HCT116 (cell line): ENCODE results near the gene C14orf93. TPM values are rescaled to one million over a fixed set of nuclear protein-coding genes. Genes with fewer than 3 reads are reported as not detected.

Source experiments
- ATAC-seq: fragments of 200-7000 bp; cut with Tn5 transposase; 2 replicates; pipeline ENCODE4 v1.9.1; 2020; ENCODE audit warnings: mild to moderate bottlenecking, moderate library complexity
- BruUV-seq: library from RNA; stranded (reverse); fragments of 400-500 nt; replicated peaks from 2 replicates; lab custom pipeline; 2021; lab: Mats Ljungman, UMichigan
- CTCF ChIA-PET: fragments of 300-600 bp; sonication (Branson Sonifier 250); formaldehyde crosslinking; loops from one replicate; lab custom pipeline; 2021; ENCODE audit warnings: antibody characterized with exemption; lab: Charles Lee
- POLR2A ChIA-PET: fragments of 300-600, 350-600 bp; sonication (Branson Sonifier 250); formaldehyde crosslinking; loops from one replicate; lab custom pipeline; 2021; ENCODE audit warnings: antibody characterized with exemption; lab: Charles Lee
- RAD21 ChIA-PET, 2 experiments: fragments of 300-600 bp; sonication (Branson Sonifier 250); formaldehyde crosslinking; loops; one replicate each; lab custom pipeline; 2023; ENCODE audit warnings: low total read pairs in 2 of 2; ENCODE audit not compliant: uncharacterized antibody in 2 of 2, unreplicated experiment in 2 of 2, low non-redundant PET in 1 of 2; lab: Charles Lee
- DNase-seq: peaks from one replicate; pipeline ENCODE4 v3.0.0-alpha.2; 2010; ENCODE audit warnings: low read depth, low spot score
- H2AFZ ChIP-seq: fragments of 200-600 bp; shearing (Covaris generic), sonication (generic); 2 replicates; pipeline ENCODE4 v1.6.1; 2017; ENCODE audit warnings: low read depth, mixed run types, mixed read lengths, antibody characterized with exemption, low read length; ENCODE audit not compliant: poor library complexity, severe bottlenecking
- H3K27ac ChIP-seq: 2 replicates; pipeline ENCODE4 v1.5.1; 2012; ENCODE audit warnings: low read depth, low read length
- H3K27me3 ChIP-seq: fragments of 200-600 bp; sonication (generic); 2 replicates; pipeline ENCODE4 v1.6.1; 2016; ENCODE audit warnings: mixed run types, low read length, mixed read lengths; ENCODE audit not compliant: insufficient read depth
- H3K36me3 ChIP-seq, 2 experiments: fragments of 200-500 bp in 1 of 2; fragments of 200-600 bp in 1 of 2; sonication (Bioruptor generic) in 1 of 2; sonication (generic) in 1 of 2; 2 replicates each; pipeline versions ENCODE4 v1.5.1 to v1.6.1; 2014 to 2016; ENCODE audit warnings: low read length in 2 of 2, inconsistent platforms in 1 of 2, mixed read lengths in 1 of 2, mixed run types in 1 of 2; ENCODE audit not compliant: insufficient read depth in 2 of 2, control insufficient read depth in 1 of 2
- H3K4me1 ChIP-seq, 2 experiments: fragments of 200-600 bp in 1 of 2; sonication (generic) in 1 of 2; 2 replicates each; pipeline versions ENCODE4 v1.5.1 to v1.6.1; 2012 to 2017; ENCODE audit warnings: low read length in 2 of 2, inconsistent platforms in 1 of 2, mild to moderate bottlenecking in 1 of 2, mixed read lengths in 1 of 2, mixed run types in 1 of 2, moderate library complexity in 1 of 2; ENCODE audit not compliant: insufficient read depth in 2 of 2, control insufficient read depth in 1 of 2
- H3K4me2 ChIP-seq: fragments of 200-600 bp; sonication (generic); 2 replicates; pipeline ENCODE4 v1.6.1; 2017; ENCODE audit warnings: mixed run types, low read length, mixed read lengths
- H3K4me3 ChIP-seq, 2 experiments: fragments of 200-600 bp in 1 of 2; sonication (generic) in 1 of 2; replicated peaks in 1 of 2; 2 replicates each; pipeline ENCODE4 v1.5.1; 2011 to 2016; ENCODE audit warnings: low read length in 2 of 2, control low read depth in 1 of 2, low read depth in 1 of 2, mild to moderate bottlenecking in 1 of 2, mixed read lengths in 1 of 2, mixed run types in 1 of 2
- H3K79me2 ChIP-seq: fragments of 200-600 bp; sonication (generic); 2 replicates; pipeline ENCODE4 v1.6.1; 2017; ENCODE audit warnings: mild to moderate bottlenecking, mixed run types, low read length, moderate library complexity, mixed read lengths; ENCODE audit not compliant: insufficient read depth
- H3K9ac ChIP-seq: fragments of 200-600 bp; sonication (generic); 2 replicates; pipeline ENCODE4 v1.6.1; 2016; ENCODE audit warnings: low read length, mixed read lengths
- H3K9me2 ChIP-seq: fragments of 200-600 bp; sonication (generic), shearing (Covaris generic); 2 replicates; pipeline ENCODE4 v1.6.1; 2017; ENCODE audit warnings: mixed run types, mild to moderate bottlenecking, moderate library complexity; ENCODE audit not compliant: insufficient read depth
- H3K9me3 ChIP-seq, 2 experiments: fragments of 200-500 bp in 1 of 2; fragments of 200-600 bp in 1 of 2; sonication (Bioruptor generic) in 1 of 2; sonication (generic) in 1 of 2; 2 replicates each; pipeline ENCODE4 v1.6.1; 2014 to 2017; ENCODE audit warnings: low read length in 2 of 2, mixed read lengths in 2 of 2, inconsistent platforms in 1 of 2, low read depth in 1 of 2, mild to moderate bottlenecking in 1 of 2, mixed run types in 1 of 2, moderate library complexity in 1 of 2; ENCODE audit not compliant: control insufficient read depth in 1 of 2, insufficient read depth in 1 of 2
- H4K20me1 ChIP-seq: fragments of 200-600 bp; sonication (generic), shearing (Covaris generic); 2 replicates; pipeline ENCODE4 v1.6.1; 2017; ENCODE audit warnings: mixed run types, mild to moderate bottlenecking, moderate library complexity; ENCODE audit not compliant: insufficient read depth
- CBX3 ChIP-seq: IDR thresholded peaks from 2 replicates; pipeline ENCODE4 v1.6.1; 2012; ENCODE audit warnings: low read depth
- CEBPB ChIP-seq: IDR thresholded peaks from 2 replicates; pipeline ENCODE4 v1.6.1; 2012; ENCODE audit warnings: low read depth
- ELF1 ChIP-seq: IDR thresholded peaks from 2 replicates; pipeline ENCODE4 v1.6.1; 2012; ENCODE audit warnings: low read depth, borderline replicate concordance
- EZH2 ChIP-seq: fragments of 200-600 bp; sonication (generic); IDR thresholded peaks from 2 replicates; pipeline ENCODE4 v1.6.1; 2017; ENCODE audit warnings: antibody characterized with exemption, mixed run types
- FOSL1 ChIP-seq: IDR thresholded peaks from 2 replicates; pipeline ENCODE4 v1.6.1; 2012; ENCODE audit warnings: low read depth
- JUND ChIP-seq: IDR thresholded peaks from 2 replicates; pipeline ENCODE4 v1.6.1; 2012
- POLR2A ChIP-seq: IDR thresholded peaks from 2 replicates; pipeline ENCODE4 v1.7.0; 2011; ENCODE audit warnings: borderline replicate concordance; ENCODE audit not compliant: insufficient read depth, insufficient read length; ENCODE audit errors: extremely low read depth
- SP1 ChIP-seq: IDR thresholded peaks from 2 replicates; pipeline ENCODE4 v1.6.1; 2012; ENCODE audit warnings: low read depth
- SRF ChIP-seq: IDR thresholded peaks from 2 replicates; pipeline ENCODE4 v1.6.1; 2012; ENCODE audit warnings: low read depth
- TCF7L2 ChIP-seq: IDR thresholded peaks from 2 replicates; pipeline ENCODE4 v1.7.0; 2011; ENCODE audit warnings: borderline replicate concordance, inconsistent platforms; ENCODE audit not compliant: insufficient read depth, insufficient read length; ENCODE audit errors: extremely low read depth
- YY1 ChIP-seq: IDR thresholded peaks from 2 replicates; pipeline ENCODE4 v1.6.1; 2011; ENCODE audit warnings: low read length, low read depth, moderate library complexity, mild to moderate bottlenecking; ENCODE audit not compliant: insufficient replicate concordance; ENCODE audit errors: extremely low read depth
- ZFX ChIP-seq: fragments of 450-650 bp; IDR thresholded peaks from 2 replicates; pipeline ENCODE4 v1.6.1; 2017
- ZNF274 ChIP-seq: fragments of 200-500 bp; sonication (Bioruptor generic); IDR thresholded peaks from 2 replicates; pipeline ENCODE4 v1.6.1; 2014; ENCODE audit warnings: mild to moderate bottlenecking, low read depth, low read length, inconsistent platforms
- intact Hi-C: fragments of 100-400 bp; cut with micrococcal nuclease; formaldehyde crosslinking; loops from 2 replicates; pipeline ENCODE4 v1.10.0; 2022
- total RNA-seq: library from RNA; stranded (reverse); gene quantifications from one replicate; pipeline ENCODE4 v1.2.1, GENCODE V29; 2021; ENCODE audit not compliant: unreplicated experiment
- TF ChIP-seq, protein P1 (sequence below): IDR thresholded peaks from 2 replicates; pipeline ENCODE4 v1.6.1; 2012
- TF ChIP-seq, protein P2 (sequence below): IDR thresholded peaks from 2 replicates; pipeline ENCODE4 v1.6.1; 2011; ENCODE audit warnings: mild to moderate bottlenecking, low read length, moderate library complexity; ENCODE audit not compliant: insufficient replicate concordance; ENCODE audit errors: extremely low read depth
- TF ChIP-seq, protein P3 (sequence below): IDR thresholded peaks from 2 replicates; pipeline ENCODE4 v1.6.1; 2012
- TF ChIP-seq, protein P4 (sequence below), 3 experiments: fragments of 200-600 bp in 1 of 3; sonication (generic) in 1 of 3; IDR thresholded peaks in 2 of 3; conservative IDR thresholded peaks in 1 of 3; 2 replicates each; pipeline ENCODE4 v1.5.1; 2012 to 2017; ENCODE audit warnings: low read depth in 2 of 3, low read length in 2 of 3, antibody characterized with exemption in 1 of 3, borderline replicate concordance in 1 of 3, control low read depth in 1 of 3, mild to moderate bottlenecking in 1 of 3, mixed read lengths in 1 of 3, mixed run types in 1 of 3, moderate library complexity in 1 of 3; ENCODE audit not compliant: insufficient read depth in 1 of 3

Gene C14orf93
- total RNA-seq, 1 experiment from 2014 or later, result 13.7 TPM

DNA sequence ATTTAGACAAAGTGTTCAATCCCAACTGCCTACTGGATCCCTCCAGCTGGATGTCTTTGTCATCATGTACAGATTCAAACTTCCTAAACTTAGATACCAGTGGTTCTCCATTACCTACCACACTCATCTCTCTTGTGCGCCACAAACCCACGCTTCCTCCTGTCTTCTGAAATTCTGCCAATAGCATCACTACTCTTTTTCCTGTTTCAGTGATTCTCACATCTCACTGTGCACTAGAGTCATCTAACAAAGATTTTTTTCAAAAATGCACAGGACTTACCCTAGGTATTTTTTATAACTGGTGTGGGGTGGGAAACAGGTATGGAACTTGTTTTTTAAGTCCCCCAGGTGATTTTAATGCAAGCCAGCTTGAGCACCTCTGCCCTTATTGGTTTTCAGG, 18.9 kb upstream of the C14orf93 start:
- ATAC-seq (no peak), DNase-seq (no peak)
- no peak overlapping the region for H3K9ac ChIP-seq
- peaks cover 29 to 52% of the 10 kb centered on the region in 2 experiments for H3K36me3 ChIP-seq
- H3K4me1 ChIP-seq, result peaks cover 13 to 23% of the 10 kb centered on the region in 2 experiments; a peak in 3 of 4 replicates
- H3K9me2 ChIP-seq, result no peaks in the 10 kb centered on the region
- peaks cover 48% of the 10 kb centered on the region for H3K79me2 ChIP-seq
- no peaks in the 10 kb centered on the region for H3K9me3 ChIP-seq
- ChIA-PET CTCF (no interaction called here), POLR2A (no interaction called here), RAD21 (no interaction called here)
- no peaks in the 10 kb centered on the region for H4K20me1 ChIP-seq
- TF ChIP-seq SP1 (no peak), ZNF274 (no peak), CEBPB (no peak), ELF1 (no peak), TCF7L2 (no peak), SRF (no peak), YY1 (no peak), ZFX (no peak)
- TF ChIP-seq, protein P1, sequence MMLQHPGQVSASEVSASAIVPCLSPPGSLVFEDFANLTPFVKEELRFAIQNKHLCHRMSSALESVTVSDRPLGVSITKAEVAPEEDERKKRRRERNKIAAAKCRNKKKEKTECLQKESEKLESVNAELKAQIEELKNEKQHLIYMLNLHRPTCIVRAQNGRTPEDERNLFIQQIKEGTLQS, result no peak
- H3K4me2 ChIP-seq, result no peak overlapping the region
- no peak overlapping the region for H3K27ac ChIP-seq
- H2AFZ ChIP-seq, result no peak overlapping the region
- H3K4me3 ChIP-seq, result no peak overlapping the region
- intact Hi-C loops, result no loop called here
- no TSS peak for BruUV-seq
- no peaks in the 10 kb centered on the region for H3K27me3 ChIP-seq

DNA sequence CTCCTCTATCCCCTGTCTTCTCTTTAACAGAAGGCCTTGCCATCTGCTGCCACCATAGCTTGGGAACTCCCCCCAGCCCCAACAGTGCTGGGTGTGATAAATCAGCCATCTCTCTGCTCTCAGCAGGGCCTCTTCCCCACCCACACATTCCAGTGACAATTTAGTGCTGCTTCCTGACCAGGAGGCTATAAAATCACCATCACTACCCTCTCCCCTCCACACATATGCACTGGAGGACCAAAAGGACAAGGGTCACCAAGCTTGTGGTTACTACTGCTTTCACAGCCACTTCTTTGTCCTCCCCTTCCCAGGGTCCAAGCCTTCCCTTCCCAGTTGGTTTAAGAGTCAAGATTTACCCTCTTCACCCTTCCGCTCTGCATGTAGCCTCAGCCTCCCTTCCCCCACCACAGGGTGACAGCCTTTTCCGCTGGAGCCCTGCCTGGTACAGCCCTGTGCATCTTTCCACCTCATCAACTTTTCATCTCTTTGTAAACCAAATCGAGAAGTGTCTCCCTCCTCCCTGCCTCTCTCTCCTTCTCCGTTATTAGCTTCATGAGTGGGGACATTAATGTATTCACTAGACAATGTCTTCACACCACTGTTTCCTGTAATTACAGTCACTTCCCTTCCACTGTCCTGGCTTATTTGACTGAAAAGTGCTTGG, 15.3 kb upstream of the C14orf93 start:
- H2AFZ ChIP-seq, result no peak overlapping the region
- H4K20me1 ChIP-seq, result no peaks in the 10 kb centered on the region
- intact Hi-C loops, result no loop called here
- no peak overlapping the region for H3K27ac ChIP-seq
- ChIA-PET RAD21 (no interaction called here), POLR2A (no interaction called here), CTCF (no interaction called here)
- no peak overlapping the region for H3K4me3 ChIP-seq
- peaks cover 16% of the 10 kb centered on the region for H3K79me2 ChIP-seq
- BruUV-seq, result no TSS peak
- ATAC-seq (peak; percentile 40), DNase-seq (no peak)
- H3K27me3 ChIP-seq, result no peaks in the 10 kb centered on the region
- H3K9ac ChIP-seq, result no peak overlapping the region
- peaks cover 13 to 24% of the 10 kb centered on the region in 2 experiments for H3K36me3 ChIP-seq
- no peaks in the 10 kb centered on the region for H3K9me2 ChIP-seq
- H3K9me3 ChIP-seq, result no peaks in the 10 kb centered on the region
- H3K4me2 ChIP-seq, result no peak overlapping the region; the same call in 1 of the 2 replicates
- peaks cover 6 to 16% of the 10 kb centered on the region in 2 experiments; a peak in 3 of 4 replicates for H3K4me1 ChIP-seq
- TF ChIP-seq CBX3 (no peak), SP1 (no peak), FOSL1 (no peak), ZNF274 (no peak), POLR2A (no peak), JUND (no peak), CEBPB (no peak), EZH2 (no peak)
- TF ChIP-seq, protein P2, sequence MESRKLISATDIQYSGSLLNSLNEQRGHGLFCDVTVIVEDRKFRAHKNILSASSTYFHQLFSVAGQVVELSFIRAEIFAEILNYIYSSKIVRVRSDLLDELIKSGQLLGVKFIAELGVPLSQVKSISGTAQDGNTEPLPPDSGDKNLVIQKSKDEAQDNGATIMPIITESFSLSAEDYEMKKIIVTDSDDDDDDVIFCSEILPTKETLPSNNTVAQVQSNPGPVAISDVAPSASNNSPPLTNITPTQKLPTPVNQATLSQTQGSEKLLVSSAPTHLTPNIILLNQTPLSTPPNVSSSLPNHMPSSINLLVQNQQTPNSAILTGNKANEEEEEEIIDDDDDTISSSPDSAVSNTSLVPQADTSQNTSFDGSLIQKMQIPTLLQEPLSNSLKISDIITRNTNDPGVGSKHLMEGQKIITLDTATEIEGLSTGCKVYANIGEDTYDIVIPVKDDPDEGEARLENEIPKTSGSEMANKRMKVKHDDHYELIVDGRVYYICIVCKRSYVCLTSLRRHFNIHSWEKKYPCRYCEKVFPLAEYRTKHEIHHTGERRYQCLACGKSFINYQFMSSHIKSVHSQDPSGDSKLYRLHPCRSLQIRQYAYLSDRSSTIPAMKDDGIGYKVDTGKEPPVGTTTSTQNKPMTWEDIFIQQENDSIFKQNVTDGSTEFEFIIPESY, result no peak
- TF ChIP-seq, protein P3, sequence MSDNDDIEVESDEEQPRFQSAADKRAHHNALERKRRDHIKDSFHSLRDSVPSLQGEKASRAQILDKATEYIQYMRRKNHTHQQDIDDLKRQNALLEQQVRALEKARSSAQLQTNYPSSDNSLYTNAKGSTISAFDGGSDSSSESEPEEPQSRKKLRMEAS, result no peak
- TF ChIP-seq, protein P4, sequence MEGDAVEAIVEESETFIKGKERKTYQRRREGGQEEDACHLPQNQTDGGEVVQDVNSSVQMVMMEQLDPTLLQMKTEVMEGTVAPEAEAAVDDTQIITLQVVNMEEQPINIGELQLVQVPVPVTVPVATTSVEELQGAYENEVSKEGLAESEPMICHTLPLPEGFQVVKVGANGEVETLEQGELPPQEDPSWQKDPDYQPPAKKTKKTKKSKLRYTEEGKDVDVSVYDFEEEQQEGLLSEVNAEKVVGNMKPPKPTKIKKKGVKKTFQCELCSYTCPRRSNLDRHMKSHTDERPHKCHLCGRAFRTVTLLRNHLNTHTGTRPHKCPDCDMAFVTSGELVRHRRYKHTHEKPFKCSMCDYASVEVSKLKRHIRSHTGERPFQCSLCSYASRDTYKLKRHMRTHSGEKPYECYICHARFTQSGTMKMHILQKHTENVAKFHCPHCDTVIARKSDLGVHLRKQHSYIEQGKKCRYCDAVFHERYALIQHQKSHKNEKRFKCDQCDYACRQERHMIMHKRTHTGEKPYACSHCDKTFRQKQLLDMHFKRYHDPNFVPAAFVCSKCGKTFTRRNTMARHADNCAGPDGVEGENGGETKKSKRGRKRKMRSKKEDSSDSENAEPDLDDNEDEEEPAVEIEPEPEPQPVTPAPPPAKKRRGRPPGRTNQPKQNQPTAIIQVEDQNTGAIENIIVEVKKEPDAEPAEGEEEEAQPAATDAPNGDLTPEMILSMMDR (IDR thresholded peaks at IDR 0.05 in 2 of 3, conservative IDR thresholded peaks at IDR 0.05 in 1 of 3; ENCODE audit: borderline replicate concordance in 1 of 3, insufficient read depth in 1 of 3, low read depth in 2 of 3, low read length in 2 of 3), result no peak
